ENCODE data around the gene GSTCD. TPM values are rescaled to one million over a fixed set of nuclear protein-coding genes. Genes with fewer than 3 reads are reported as not detected.

The GSTCD gene
- 4.9 and 7.7 TPM in 2 replicates for total RNA-seq (ENCODE audit: low replicate concordance)

GRCh38 chr4:105708181-105709080 lies at the start of gene GSTCD, which contains the start of gene INTS12:
Gene GSTCD (plus strand): TSS chr4:105708784. CDS start chr4:105717614, 8,830 bp downstream.
Gene INTS12 (minus strand): TSS chr4:105708689. CDS start chr4:105700005, 8,684 bp downstream.

DNA sequence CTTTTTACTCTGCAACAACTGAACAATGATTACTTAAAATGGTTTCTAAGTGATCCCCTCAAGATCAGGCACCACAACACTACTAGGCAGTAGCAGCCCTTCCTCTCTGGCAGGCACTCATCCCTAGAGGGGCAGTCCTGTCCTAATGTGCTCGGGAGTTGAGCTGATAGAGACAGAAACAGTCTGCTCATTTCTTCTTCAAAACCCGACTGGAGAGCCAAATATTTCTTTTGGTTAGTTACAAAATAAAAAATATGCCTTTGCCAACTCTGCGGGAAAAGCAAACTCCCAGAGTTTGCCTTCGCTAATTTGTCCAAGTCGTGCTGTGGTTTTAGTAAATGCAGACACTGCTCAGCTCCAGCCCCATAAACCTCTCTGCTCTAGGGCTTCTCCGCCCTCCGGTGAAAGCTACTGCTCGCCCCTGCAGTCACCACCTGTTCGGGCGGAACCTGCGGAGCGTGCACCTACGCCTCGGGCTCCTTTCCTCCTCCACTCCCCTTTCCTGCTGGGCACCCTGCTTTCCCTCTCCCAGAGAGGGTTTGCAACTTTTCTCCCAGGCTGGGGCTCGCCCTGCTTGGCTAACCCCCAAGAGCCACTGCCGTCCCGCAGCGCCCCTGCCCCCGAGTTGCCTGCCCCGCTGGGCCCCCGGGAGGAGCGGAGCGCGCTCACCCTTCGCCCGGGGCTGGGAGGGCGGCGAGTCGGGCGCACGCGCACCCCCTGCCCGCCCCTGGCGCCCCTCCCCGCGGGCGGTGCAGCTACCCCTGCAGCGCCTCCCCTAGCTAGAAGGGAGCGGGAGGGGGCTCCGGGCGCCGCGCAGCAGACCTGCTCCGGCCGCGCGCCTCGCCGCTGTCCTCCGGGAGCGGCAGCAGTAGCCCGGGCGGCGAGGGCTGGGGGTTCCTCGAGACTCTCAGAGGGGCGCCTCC lies 186.3 kb downstream of the GSTCD start, which contains the start of gene NPNT:
TSS of gene NPNT (plus strand) at position 812 of the 923 bp plus-strand sequence. CDS start 182 bp downstream, outside the sequence.

Other genes with a start within 250 kb of the GSTCD start
- gene PPA2, start 234.7 kb upstream of the GSTCD start, total RNA-seq (ENCODE audit: low replicate concordance), result 49.8 and 63.3 TPM in 2 replicates
- gene ARHGEF38, start 156.2 kb upstream of the GSTCD start, total RNA-seq (ENCODE audit: low replicate concordance), result not detected in 2 replicates
- gene INTS12, start 95 bp upstream of the GSTCD start, total RNA-seq (ENCODE audit: low replicate concordance), result 6.1 and 13.3 TPM in 2 replicates
- 1.1 TPM in 1 of 2 replicates, not detected in the other for gene NPNT, start 186.7 kb downstream of the GSTCD start, total RNA-seq (ENCODE audit: low replicate concordance)

Data from smooth muscle cell of the coronary artery (primary cell).